Urothelium cell line (cell line): ENCODE results near the gene CEP68.
A peak's percentile ranks its signal among the peaks of the same experiment; 100 is the strongest.
"Not testable (repeated sequence)": the region's sequence is repeated elsewhere in the genome, so short reads cannot be mapped to it uniquely, and the experiment has no call there.

ENCODE experiments used
- DNase-seq: peaks from one replicate; pipeline ENCODE4 v3.0.0; 2011; ENCODE audit warnings: low spot score, mixed read lengths
- FAIRE-seq: peaks from 2 replicates; lab custom pipeline; 2011; peaks lifted over from hg19 to GRCh38; lab: Jason Lieb, UNC

CEP68 gene

DNA sequence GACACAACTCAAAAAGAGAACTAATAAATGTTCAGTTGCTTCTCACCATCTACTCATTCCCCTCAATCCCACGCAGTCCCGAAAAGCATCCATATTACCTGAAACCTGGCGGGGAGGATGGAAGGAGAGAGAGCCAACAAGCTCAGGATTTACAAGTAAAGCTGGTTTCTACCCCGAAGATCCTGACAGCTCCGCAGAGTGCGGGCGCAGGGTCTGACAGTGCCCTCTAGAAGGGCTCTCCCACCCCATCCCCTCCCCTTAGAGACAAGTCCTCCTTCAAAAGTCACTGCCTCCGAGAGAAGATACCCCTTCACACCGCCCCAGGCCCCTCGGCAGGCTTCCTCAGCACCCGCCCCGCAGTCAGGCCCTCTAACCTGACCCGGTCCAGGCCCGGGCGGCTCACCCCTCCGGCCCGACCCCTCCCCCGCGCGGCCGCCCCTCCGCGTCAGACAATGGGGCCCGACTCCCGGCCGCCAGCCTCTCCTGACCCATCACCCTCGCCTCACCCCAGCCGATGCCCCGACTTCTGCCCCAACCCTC, 73.1 kb downstream of the CEP68 start:
- no peak for FAIRE-seq
- DNase-seq: peak; percentile 37

DNA sequence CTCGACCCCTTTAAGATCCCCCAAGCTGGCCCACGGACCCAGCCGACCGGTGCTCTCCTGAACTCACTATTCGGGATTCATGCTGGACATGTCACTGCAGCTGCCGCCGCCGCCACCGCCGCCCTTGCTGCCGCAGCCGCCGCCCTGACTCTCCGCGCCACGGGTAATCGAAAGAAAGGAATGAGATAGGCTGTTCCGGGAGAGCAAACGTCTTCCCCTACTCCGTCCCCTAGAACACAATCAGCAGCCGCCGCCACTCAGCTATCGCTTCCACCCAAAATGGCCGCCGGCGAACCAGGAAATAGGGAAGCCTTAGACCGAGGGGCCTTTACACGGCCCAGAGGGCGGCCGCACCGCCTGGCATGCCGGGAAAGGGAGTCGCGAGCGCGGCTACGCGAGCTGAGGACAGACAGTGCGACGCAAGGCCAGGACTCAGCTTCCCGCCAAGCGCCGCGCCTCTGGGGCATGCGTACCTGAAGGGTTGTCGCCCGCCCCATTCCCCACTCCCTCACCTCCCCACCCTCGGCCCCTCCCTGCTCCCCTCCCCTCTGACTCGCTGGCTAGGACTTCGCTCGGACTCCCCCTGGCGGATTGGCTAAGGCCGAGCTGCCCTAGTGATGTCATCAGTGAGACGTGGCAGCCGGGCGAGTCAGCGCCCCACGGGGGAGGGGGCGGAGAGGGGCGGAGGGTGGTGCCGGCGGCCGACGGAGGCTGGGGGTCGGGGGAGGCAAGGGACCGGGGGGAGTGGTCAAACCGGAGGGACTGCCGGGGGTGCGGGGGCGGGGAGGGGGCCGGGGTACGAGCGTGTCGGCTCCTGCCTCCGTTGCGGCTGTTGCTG, 73.8 kb downstream of the CEP68 start, which contains the start of gene RAB1A:
RAB1A (minus strand) TSS at position 281 of the 838 bp plus-strand sequence; CDS start at position 90, 191 bp downstream.
- DNase-seq: peak; percentile 99
- FAIRE-seq: peak; percentile 97

DNA sequence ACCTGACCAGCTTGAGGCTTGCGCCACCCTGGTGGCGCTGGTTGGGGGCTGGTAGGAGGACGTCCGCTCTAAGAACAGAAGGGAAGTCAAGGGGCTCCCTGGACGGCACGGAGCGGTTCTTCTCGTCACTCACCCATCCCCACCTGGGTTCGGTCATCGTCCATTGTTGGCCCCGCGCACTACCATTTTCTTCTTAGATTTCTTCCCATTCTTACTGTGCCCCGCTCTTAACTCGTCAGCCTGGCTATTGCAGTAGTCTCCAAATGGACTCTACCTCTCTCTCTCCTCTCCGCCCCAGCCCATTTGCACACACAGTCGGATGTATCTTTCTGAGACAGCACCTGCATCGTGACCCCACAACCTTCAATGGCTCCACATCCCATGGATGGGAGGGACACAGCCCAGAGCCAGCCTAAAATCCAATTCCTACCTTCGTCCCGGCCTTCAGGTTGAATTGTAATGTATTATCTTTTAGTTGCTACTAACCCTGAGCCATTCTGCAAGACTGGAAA, 74.5 kb downstream of the CEP68 start:
- FAIRE-seq (no peak), DNase-seq (no peak)

DNA sequence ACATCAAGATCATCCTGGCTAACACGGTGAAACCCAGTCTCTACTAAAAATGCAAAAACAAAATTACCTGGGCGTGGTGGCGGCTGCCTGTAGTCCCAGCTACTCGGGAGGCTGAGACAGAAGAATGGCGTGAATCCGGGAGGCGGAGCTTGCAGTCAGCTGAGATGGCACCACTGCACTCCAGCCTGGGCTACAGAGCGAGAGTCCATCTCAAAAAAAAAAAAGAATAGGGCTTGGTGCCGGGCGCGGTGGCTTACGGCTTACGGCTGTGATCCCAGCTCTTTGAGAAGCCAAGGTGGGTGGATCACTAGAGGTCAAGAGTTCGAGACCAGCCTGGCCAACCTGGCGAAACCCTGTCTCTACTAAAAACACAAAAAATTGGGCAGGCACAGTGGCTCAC, 76.7 kb downstream of the CEP68 start:
- DNase-seq, FAIRE-seq: not testable (repeated sequence)

DNA sequence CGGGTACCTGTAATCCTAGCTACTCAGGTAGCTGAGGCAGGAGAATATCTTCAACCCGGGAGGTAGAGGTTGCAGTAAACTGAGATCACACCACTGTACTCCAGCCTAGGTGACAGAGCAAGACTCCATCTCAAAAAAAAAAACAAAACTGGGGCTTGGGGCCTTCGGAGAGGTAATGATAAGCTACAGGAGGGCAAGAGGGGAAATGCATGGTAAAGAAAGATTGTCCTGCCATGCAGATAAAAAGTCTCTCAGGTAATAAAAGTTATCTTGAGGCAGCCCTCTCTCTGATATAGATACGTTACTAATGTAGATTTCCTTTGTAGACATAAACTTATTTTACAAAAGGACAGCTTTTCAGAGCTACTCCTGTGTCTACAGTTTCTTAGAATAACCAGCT, 77.4 kb downstream of the CEP68 start:
- DNase-seq: no peak
- no peak for FAIRE-seq

DNA sequence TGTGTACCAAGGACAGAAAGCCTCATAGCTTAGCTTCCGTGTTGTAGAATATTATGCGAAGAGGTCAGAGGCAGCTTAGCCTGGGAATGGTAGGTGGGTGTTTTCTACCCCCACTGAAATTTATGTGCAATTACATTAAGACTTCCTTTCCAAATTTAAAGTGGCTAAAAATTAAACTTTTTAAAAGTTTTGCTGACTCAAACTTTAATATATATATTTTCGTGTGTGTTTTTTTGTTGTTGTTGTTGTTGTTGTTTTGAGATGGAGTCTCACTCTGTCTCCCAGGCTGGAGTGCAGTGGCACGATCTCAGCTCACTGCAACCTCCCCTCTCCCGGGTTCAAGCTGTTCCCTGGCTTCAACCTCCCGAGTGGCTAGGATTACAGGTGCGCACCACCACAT, 77.9 kb downstream of the CEP68 start:
- no peak for DNase-seq
- no peak for FAIRE-seq

DNA sequence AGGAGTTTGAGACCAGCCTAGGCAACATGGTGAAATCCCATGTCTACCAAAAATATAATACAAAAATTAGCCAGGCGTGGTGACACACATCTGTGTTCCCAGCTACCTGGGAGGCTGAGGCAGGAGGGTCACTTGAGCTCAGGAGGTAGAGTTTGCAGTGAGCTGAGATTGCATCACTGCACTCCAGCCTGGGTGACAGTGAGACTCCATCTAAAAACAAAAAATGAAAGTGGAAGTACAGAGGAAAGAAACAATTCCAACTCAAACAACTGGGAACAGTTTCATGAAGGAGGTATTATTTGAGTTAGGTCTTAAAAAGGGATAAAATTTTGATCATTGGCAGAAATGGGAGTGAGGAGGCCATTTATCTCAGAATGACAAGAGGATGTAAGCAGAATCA, 80.0 kb downstream of the CEP68 start:
- no peak for FAIRE-seq
- no peak for DNase-seq
